SK-N-SH (cell line): ENCODE results near the gene PLA2G4E.

Experiments
- RAD21 ChIP-seq: IDR thresholded peaks from 2 replicates; pipeline ENCODE4 v1.6.1; 2012; ENCODE audit warnings: mild to moderate bottlenecking, low read length
- RXRA ChIP-seq: IDR thresholded peaks from 2 replicates; pipeline ENCODE4 v1.4.0; 2012; ENCODE audit warnings: low read depth, mild to moderate bottlenecking, borderline replicate concordance
- TF ChIP-seq, protein P1 (sequence below): fragments of 200-600 bp; sonication (generic); IDR thresholded peaks from 2 replicates; pipeline ENCODE4 v1.6.1; 2017; ENCODE audit warnings: antibody characterized with exemption, mild to moderate bottlenecking, moderate library complexity
- TF ChIP-seq, protein P2 (sequence below): IDR thresholded peaks from 2 replicates; pipeline ENCODE4 v1.6.1; 2012; ENCODE audit warnings: mild to moderate bottlenecking, low read depth, low read length, moderate library complexity

DNA sequence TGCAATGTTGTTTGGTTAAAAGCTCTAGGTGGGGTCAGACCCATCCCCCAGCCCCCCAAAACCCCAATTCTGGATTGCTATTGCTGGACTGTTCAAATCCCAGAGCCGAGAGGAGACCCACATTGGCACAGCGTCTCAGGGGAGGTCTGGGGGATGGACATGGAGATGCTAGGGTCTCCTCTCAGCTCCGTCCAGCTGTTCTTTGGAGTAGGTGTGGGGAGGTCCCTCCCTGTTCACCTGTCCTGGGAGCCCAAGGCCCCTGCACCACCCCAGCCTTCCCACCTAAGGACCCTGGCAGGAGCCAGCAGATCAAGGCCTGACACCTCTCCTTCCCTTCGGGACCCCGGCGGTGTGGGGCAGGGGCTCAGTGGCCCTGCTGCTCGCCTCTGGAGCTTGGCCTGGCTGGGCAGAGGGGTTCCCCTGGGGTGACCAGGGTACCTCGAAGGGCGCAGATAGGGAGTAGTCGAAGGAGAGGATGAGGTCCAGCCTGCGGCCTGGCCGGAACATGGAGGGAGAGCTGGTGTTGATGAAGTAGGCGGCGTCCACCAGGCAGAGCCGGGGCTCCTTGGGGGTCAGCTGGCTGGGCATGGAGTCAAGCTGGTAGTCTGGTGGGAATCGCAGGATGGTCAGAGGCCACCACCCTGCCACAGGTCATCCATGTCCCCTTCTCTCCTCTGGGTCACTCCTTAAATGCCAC is 49.6 kb upstream of the PLA2G4E start:
- TF ChIP-seq, protein P1, sequence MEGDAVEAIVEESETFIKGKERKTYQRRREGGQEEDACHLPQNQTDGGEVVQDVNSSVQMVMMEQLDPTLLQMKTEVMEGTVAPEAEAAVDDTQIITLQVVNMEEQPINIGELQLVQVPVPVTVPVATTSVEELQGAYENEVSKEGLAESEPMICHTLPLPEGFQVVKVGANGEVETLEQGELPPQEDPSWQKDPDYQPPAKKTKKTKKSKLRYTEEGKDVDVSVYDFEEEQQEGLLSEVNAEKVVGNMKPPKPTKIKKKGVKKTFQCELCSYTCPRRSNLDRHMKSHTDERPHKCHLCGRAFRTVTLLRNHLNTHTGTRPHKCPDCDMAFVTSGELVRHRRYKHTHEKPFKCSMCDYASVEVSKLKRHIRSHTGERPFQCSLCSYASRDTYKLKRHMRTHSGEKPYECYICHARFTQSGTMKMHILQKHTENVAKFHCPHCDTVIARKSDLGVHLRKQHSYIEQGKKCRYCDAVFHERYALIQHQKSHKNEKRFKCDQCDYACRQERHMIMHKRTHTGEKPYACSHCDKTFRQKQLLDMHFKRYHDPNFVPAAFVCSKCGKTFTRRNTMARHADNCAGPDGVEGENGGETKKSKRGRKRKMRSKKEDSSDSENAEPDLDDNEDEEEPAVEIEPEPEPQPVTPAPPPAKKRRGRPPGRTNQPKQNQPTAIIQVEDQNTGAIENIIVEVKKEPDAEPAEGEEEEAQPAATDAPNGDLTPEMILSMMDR: no peak
- TF ChIP-seq RAD21 (no peak), RXRA (no peak)
- TF ChIP-seq, protein P2, sequence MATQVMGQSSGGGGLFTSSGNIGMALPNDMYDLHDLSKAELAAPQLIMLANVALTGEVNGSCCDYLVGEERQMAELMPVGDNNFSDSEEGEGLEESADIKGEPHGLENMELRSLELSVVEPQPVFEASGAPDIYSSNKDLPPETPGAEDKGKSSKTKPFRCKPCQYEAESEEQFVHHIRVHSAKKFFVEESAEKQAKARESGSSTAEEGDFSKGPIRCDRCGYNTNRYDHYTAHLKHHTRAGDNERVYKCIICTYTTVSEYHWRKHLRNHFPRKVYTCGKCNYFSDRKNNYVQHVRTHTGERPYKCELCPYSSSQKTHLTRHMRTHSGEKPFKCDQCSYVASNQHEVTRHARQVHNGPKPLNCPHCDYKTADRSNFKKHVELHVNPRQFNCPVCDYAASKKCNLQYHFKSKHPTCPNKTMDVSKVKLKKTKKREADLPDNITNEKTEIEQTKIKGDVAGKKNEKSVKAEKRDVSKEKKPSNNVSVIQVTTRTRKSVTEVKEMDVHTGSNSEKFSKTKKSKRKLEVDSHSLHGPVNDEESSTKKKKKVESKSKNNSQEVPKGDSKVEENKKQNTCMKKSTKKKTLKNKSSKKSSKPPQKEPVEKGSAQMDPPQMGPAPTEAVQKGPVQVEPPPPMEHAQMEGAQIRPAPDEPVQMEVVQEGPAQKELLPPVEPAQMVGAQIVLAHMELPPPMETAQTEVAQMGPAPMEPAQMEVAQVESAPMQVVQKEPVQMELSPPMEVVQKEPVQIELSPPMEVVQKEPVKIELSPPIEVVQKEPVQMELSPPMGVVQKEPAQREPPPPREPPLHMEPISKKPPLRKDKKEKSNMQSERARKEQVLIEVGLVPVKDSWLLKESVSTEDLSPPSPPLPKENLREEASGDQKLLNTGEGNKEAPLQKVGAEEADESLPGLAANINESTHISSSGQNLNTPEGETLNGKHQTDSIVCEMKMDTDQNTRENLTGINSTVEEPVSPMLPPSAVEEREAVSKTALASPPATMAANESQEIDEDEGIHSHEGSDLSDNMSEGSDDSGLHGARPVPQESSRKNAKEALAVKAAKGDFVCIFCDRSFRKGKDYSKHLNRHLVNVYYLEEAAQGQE: no peak
